HG03442 (cell line): ENCODE data around the gene SLC9B1.
"Not testable (repeated sequence)": the region's sequence is repeated elsewhere in the genome, so short reads cannot be mapped to it uniquely, and the experiment has no call there.

Source experiments
- ATAC-seq: cut with Tn5 transposase; IDR thresholded peaks from one replicate; pipeline ENCODE4 v1.9.1; 2021; ENCODE audit warnings: mild to moderate bottlenecking, moderate library complexity; ENCODE audit not compliant: unreplicated experiment

SLC9B1 gene

GRCh38 chr4:102878901-102879300 lies 140.6 kb downstream of the SLC9B1 start:
- no peak for ATAC-seq

- not testable (repeated sequence) for ATAC-seq
Measured at GRCh38 chr4:102878349-102878748, 141.2 kb downstream of the SLC9B1 start.

DNA sequence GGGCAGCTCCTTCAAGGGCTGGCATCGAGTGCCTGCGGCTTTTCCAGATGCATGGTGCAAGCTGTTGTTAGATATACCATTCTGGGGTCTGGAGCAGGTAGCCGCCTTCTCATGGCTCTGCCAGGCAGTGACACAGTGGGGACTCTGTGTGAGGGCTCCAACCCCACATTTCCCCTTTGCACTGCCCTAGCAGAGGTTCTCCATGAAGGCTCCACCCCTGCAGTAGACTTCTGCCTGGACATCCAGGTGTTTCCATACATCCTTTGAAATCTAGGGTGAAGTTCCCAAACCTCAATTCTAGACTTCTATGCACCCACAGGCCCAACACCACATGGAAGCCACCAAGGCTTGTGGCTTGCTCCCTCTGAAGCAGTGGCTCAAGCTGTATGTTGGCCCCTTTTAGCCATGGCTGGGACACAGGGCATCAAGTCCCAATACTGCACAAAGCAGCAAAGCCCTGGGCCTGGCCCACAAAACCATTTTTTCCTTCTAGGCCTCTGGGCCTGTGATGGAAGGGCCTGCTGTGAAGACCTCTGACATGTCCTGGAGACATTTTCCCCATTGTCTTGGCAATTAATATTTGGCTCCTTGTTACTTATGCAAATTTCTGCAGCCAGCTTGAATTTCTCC lies 141.9 kb downstream of the SLC9B1 start:
- not testable (repeated sequence) for ATAC-seq

DNA sequence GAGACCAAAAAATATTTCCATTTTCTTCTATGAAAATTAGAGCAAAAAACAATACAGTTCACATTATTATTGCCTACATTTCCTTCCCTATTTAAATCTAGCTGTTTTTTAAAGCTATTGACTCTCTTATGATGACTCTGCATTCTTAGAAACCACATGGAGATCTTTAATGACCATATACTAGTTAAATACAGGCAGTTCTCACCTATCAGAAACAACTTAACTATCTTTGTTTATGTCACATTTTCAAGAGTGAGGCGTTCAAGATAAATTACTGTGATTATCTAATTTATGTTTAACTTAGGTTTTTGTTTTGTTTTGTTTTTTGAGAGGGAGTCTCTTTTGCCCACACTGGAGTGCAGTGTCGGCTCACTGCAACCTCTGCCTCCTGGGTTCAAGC lies 147.7 kb downstream of the SLC9B1 start:
- ATAC-seq = no peak

DNA sequence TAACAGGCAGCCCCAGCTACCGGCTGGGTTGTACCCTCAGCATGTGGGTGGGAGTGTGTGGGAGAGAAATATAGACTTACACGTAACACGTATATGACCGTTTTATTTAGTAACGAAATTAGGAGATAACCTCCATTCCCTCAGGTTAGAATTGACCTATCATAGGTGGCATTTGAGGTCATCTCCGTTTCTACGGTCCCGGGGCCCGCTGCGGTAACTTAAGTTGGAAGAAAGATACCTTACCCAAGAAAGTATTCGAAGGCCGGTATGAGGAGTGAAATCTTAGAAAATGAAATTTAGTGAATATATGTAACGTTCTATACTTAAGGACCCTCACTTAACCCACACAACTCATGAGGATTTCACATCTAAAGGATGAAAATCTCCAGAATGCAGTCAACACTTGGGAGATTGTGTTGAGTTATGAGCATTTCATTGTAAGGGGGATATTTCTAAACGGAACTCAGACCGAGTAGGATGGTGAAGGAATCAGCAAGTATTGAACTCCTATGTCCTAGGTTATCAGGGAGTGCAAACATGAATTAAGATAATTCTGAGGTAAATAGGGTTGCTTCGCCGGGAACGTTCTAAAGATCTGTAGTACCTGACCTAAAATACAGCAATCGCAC lies 149.8 kb downstream of the SLC9B1 start:
- ATAC-seq = peak; percentile 25

- peak; percentile 83 for ATAC-seq
Measured at GRCh38 chr4:102868781-102869568, 150.5 kb downstream of the SLC9B1 start, which contains the start of gene CISD2. Gene CISD2, plus strand, starts transcription at chr4:102868992. Its CDS starts 93 bp downstream, at chr4:102869085.

- no peak for ATAC-seq
Measured at GRCh38 chr4:102868153-102868780, 151.2 kb downstream of the SLC9B1 start.

GRCh38 chr4:102867278-102868152 lies 152.0 kb downstream of the SLC9B1 start:
- ATAC-seq = no peak

GRCh38 chr4:102865327-102865726 lies 154.2 kb downstream of the SLC9B1 start:
- ATAC-seq = not testable (repeated sequence)

GRCh38 chr4:102862747-102863146 lies 156.8 kb downstream of the SLC9B1 start:
- ATAC-seq = no peak

- no peak for ATAC-seq
Measured at GRCh38 chr4:102862016-102862415, 157.5 kb downstream of the SLC9B1 start.

- ATAC-seq = no peak
Measured at GRCh38 chr4:102860611-102861324, 158.7 kb downstream of the SLC9B1 start.

- ATAC-seq = no peak
Measured at GRCh38 chr4:102858828-102859464, 160.6 kb downstream of the SLC9B1 start.
